HL-60/S4 (cell line): Measurements from ENCODE around the gene CYP4A22.
"Not testable (repeated sequence)": the region's sequence is repeated elsewhere in the genome, so short reads cannot be mapped to it uniquely, and the experiment has no call there.

Experiments used
- in situ Hi-C: fragments of 300-500 bp; cut with MboI; formaldehyde crosslinking; loops from 2 replicates; pipeline ENCODE4 v1.14.3; 2022; ENCODE audit warnings: low sequenced_read_pairs

The CYP4A22 gene, protein sequence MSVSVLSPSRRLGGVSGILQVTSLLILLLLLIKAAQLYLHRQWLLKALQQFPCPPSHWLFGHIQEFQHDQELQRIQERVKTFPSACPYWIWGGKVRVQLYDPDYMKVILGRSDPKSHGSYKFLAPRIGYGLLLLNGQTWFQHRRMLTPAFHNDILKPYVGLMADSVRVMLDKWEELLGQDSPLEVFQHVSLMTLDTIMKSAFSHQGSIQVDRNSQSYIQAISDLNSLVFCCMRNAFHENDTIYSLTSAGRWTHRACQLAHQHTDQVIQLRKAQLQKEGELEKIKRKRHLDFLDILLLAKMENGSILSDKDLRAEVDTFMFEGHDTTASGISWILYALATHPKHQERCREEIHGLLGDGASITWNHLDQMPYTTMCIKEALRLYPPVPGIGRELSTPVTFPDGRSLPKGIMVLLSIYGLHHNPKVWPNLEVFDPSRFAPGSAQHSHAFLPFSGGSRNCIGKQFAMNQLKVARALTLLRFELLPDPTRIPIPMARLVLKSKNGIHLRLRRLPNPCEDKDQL

DNA sequence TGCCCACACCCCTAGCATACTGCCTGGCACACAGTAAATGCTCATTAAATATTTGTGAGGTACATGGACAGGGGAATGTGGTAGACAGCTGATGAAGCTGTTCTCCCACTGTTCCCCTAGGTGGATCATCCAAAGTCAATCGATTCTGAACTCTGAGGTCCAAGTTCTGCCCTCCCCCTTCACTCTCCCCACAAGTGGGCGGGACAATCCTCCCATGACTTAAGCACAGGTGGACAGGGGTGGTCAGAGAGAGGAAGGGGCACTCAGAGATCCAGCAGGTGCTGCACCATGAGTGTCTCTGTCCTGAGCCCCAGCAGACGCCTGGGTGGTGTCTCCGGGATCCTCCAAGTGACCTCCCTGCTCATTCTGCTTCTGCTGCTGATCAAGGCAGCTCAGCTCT is at the start of gene CYP4A22:
Gene CYP4A22, plus strand, starts transcription at position 244 of the 400 bp plus-strand sequence. Its CDS starts 45 bp downstream, at position 289.
- in situ Hi-C loops: no loop called here

DNA sequence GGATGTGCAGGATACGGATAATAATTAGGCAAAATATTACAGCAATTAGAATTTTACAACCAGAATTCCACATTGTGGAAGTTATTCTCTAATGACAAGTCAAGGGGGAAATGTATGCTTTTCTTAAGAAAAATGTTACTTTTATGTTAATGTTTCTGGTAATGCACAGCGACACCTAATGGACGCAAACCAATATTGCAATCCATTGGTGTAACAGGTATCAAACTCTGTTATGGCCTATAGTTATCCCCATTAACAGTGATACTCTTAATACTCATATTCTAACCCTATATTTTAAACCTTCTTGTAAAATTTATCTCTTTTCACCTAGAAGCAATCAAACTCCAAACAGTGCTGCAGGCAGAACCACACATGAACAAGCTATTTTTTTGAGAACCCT is 47.9 kb upstream of the CYP4A22 start:
- in situ Hi-C loops: not testable (repeated sequence)

DNA sequence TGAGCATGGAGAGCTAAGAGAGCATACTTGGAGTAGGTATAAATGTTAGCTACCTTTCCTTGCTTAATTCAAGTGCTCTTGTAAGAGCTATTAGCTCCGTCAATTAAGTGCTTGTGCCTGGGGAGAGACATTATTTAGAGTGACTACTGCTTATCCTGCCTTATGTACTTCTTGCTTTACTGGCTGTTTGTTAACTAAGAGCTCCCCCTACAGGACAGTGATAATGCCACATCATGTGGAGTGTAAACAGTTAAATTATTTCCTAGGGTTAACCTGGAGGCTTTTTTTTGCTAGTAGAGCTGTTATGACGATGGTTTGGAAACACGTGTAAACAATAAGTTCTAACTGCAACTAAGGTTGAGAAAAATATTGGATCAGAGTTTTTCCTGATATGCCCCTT is 45.8 kb upstream of the CYP4A22 start:
- in situ Hi-C loops: not testable (repeated sequence)

DNA sequence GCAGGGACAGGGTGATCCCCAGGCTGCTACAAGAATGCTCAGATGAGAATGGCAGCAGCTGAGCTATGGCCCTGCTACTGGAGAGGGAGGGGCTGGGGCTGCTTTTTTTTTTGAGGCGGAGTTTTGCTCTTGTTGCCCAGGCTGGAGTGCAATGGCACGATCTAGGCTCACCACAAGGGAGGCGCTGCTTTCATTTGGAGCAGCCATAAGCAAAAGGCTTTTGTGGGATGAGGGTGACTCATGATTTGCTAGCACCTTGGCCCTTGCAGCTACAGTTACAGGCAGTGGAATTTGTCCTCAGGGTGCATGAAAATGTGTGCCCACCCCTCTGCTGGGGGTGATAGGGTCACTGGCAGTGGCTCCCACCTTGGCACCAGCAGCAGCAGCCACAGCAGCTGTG is 32.4 kb upstream of the CYP4A22 start:
- in situ Hi-C loops: no loop called here

DNA sequence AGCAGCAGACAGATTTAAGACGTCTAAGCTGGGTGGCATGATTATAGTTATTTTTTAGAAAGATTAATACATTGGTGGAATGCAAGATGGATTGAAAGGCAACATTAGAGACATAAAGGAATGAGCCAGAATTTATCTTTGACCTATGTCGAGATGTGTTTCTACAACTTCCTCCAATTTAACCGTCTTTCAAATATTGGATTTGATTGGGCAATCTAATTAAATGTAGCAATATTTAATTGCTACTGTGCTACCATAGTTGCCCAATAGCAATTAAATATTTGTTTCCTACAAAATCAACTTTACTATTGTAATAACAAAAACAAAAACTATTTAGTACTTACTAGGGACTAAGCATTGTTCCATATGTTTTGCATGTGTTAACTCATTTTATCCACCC is 30.4 kb upstream of the CYP4A22 start:
- in situ Hi-C loops: no loop called here

DNA sequence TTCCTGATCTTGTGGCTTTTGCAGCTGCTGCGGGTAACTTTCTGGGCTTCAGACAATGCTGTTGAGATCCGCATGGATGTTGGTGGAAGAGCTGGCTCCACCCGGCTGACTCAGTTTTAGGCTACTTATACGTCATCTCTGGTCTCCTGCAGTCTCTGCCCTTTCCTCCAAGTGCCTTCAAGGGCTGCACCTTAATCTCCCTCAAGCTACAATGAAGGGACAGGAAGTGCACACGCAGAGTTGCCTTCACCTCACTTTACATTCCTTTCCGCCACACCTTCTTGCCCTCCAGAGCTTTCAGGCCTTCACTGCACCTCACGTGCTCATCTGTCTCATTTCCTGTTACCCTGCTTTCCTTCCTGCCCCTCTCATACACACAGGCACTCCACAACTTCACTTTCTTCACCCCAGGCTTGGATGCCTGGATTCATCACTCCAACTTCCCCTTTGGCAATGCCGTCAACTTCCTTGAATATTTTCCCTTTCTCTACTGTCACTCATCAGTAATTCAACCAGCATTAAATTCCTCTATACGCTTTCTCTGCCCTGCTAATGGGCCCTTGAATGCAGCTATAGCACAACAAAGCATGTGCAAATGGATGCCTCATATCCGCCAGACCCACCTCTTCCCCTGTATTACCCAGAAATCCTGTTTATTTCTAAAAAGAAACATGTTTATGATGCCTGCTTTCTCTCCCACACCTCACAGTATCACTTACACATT is 29.2 kb upstream of the CYP4A22 start:
- in situ Hi-C loops: not testable (repeated sequence)

DNA sequence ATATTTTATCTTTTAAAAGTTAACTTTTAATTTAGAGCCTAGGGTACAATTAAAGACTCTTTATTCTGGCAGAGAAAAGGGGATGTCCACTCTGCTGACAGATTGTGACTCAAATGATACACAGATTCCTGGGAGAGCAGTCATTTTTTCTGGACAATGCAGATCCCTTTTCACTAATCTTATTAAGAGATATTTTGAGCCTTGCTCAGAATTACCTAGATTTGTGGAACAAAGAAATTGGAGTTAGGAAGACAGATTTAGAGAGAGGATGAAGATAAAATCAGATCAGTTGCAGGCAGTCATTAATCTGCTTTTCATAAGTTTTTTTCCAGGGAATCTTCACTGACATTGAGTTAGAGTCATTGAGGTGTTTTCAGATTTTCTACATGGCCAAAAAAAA is 27.8 kb upstream of the CYP4A22 start:
- in situ Hi-C loops: not testable (repeated sequence)

DNA sequence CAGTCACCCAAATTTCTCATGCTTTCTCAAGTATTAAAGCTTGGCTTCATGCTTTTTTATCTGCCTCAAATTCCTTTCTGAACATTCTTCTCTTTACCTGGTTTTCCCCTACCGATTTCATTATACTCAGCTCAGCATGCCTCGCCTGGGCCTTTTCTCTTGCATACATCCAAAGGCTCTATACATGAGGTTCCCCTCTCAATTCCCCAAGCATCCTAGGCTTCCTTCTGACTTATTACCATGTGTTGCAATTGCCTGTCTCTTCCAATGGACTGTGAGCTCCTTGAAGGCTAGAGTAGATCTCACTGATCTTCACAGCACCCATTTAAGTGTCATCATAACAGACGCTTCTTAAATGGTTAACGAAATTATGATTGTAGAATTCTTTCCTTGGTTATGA is 24.1 kb upstream of the CYP4A22 start:
- in situ Hi-C loops: no loop called here

DNA sequence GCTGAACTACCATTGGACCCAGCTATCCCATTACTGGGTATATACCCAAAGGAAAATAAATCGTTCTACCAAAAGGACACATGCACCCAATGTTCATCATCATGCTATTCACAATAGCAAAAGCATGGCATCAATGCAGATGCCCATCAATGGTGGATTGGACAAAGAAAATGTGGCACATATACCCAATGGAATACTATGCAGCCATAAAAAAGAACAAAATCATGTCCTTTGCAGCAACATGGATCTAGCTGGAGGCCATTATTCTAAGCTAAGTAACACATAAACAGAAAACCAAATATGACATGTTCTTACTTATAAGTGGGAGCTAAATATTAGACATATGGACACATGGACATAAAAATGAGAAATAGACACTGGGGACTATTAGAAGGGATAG is 16.2 kb upstream of the CYP4A22 start:
- in situ Hi-C loops: not testable (repeated sequence)

DNA sequence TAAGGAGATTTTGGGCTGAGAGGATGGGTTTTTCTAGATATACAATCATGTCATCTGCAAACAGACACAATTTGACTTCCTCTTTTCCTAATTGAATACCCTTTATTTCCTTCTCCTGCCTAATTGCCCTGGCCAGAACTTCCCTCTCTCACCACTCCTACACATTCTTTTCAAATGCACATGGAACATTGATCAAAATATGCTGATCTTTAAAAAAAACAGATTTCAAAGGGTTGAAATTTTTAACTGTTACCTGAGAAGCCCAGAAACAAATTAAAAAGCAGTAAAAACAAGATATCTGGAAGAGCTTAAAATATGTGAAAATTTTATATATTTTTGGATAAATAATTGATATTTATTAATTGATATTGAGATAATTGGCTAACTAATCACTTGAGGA is 12.4 kb upstream of the CYP4A22 start:
- in situ Hi-C loops: not testable (repeated sequence)

DNA sequence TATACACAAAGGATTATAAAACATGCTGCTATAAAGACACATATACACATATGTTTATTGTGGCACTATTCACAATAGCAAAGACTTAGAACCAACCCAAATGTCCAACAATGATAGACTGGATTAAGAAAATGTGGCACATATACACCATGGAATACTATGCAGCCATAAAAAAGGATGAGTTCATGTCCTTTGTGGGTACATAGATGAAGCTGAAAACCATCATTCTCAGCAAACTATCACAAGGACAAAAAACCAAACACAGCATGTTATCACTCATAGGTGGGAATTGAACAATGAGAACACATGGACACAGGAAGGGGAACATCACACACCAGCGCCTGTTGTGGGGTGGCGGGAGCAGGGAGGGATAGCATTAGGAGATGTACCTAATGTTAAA is 10.2 kb upstream of the CYP4A22 start:
- in situ Hi-C loops: not testable (repeated sequence)

DNA sequence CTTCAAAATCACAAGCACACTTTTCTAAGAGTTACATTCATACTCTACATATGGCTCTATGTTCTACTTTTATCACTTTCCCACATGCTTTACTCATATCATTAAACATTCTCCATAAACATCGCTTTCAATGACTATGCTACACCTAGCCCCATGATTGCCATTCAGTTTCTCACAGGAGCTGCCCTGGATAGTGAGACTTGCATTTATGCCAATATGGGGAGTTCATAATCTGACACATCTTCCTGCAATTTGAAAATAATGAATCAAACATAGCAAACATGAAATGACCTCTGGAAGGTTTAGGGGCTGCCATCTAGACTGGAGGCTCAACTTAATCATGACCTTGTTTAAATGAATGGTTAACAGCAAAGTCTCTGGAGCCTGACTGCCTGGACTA is 9.0 kb upstream of the CYP4A22 start:
- in situ Hi-C loops: no loop called here

DNA sequence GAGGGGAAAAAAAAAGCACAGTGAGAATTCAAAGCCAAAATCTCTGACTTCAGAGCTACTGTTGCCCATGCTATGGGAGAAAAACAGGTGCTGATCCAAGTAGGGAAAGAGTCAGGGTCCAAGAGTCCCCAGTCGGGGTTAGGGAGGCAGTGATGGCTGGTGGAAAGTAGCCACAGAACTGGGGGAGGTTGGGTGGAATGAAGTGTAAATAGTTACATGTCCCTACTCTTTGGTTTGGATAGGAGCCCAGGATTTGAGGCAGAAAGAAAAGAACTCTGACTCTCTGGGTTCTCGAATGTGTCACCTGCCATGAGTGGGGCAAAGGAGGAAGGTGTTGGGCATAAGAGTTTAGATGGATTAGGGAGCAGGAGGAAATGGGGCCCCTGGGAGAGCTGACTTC is 8.4 kb upstream of the CYP4A22 start:
- in situ Hi-C loops: not testable (repeated sequence)

DNA sequence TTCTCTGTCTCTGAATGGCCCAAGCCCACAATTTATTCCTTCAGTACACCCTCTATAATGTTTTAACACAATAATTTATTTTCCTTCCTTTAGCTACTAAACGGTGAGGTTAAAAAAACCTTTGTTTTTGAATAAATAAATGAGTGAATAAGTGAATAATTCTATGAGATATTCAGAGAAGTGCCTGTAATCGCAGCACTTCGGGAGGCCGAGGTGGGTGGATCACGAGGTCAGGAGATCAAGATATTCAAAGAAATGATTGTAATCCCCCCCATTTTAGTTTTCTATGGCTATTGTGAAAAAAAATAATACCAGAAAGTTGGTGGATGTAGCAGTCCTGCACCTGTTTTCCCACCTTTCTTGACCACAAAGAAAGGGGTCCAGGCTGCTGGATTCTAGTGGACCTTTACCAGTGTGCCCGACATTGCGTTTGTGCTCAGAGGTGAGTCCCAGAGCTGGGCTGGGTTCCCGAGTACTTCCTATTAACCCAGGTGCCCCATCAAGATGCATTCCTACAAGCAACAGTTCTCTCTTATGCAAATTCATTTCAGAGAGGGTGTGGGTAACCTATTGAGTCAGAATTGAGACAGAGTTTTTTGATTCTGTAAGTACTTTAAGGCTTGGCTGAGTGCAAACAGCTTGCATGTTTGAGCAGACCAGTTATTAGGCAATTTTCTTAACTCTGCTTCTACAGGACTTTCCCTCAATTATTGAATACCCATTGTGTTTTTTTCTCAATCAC is 7.6 kb upstream of the CYP4A22 start:
- in situ Hi-C loops: not testable (repeated sequence)

DNA sequence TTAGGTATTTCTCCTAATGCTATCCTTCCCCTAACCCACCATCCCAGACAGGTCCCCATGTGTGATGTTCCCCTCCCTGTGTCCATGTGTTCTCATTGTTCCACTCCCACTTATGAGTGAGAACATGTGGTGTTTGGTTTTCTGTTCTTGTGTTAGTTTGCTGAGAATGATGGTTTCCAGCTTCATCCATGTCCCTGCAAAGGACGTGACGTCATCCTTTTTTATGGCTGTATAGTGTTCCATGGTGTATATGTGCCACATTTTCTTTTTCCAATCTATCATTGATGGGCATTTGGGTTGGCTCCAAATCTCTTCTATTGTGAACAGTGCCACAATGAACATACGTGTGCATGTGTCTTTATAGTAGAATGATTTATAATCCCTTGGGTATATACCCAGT is 4.6 kb upstream of the CYP4A22 start:
- in situ Hi-C loops: not testable (repeated sequence)

DNA sequence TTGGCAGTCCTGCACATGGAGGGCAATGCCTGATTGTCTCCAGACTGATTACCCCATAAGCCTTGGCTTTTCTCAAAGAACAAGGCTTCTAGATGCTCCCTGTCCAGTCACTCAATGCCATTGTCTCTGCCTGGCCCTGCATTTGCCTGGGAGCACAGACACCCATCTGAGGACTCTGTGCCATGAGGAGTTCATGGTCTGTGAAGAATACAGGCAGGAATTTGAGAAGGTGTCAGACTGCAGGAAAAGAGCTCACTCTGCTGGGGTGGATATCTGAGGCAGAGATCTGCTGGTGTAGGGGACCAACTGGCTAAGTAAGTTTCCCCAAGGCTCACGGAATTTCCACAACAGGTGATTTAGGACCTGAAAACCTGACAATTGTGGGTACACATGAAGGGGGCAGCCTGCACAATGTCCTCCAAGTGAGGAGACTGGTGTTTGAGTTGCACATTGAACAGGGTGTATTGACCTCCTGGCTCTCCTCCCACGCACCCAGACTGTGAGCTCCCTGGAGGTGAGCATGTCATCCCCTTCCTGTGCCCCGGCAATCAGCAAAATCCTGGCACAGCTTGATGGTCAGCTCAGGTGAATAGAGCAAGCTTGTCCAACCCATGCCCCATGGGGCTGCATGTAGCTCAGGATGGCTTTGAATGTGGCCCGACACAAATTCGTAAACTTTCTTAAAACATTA is 829 bp downstream of the CYP4A22 start:
- in situ Hi-C loops: no loop called here

DNA sequence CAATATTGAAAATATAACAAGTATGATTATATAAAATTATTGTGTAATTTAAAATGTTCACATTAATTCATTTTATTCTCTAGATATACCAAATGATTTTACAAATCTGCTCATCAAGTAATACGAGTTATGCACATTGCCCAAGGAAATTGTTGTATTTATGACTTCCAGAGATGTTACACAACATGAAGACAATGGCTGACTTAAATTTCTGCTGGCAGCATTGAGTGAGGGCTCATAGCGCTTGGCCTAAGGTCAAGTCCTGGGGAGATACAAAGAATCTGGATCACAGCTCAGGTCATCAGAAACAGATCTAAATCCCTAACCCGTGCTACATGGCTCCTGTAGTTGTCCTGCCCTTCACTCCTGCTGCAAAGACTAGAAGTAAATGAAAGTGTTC is 3.1 kb downstream of the CYP4A22 start:
- in situ Hi-C loops: not testable (repeated sequence)

DNA sequence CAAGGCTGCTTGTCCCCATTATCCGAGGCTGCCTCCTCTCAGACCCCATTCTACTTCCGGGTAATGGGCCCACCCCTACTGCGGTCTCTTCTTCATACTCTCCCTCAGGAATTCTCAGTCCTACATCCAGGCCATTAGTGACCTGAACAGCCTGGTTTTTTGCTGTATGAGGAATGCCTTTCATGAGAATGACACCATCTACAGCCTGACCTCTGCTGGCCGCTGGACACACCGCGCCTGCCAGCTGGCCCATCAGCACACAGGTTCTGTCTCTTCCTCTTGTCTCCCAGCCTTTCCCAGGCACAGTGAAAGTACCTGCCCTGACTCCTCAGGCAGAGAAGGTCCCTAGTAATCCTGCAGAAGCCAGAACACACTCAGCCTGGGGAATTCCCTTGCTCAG is 6.4 kb downstream of the CYP4A22 start:
- in situ Hi-C loops: not testable (repeated sequence)

DNA sequence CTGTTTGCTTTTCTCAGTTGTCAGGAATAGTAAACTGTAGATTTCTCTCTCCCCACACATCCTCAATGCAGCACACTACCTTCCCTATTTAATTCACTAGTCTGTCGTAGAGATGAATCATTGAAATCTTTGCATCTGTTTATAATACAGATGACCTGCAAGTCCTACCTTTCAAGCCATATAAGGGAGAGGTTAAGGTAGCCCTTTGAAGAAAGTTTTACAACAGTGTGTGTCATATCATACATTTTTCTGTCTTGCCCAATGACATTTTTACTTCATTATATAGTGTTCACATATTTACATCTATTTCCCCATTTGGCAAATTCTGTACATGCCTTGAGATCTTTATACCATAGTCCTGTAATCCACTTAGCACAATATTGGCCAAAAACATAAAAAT is 9.3 kb downstream of the CYP4A22 start:
- in situ Hi-C loops: not testable (repeated sequence)

DNA sequence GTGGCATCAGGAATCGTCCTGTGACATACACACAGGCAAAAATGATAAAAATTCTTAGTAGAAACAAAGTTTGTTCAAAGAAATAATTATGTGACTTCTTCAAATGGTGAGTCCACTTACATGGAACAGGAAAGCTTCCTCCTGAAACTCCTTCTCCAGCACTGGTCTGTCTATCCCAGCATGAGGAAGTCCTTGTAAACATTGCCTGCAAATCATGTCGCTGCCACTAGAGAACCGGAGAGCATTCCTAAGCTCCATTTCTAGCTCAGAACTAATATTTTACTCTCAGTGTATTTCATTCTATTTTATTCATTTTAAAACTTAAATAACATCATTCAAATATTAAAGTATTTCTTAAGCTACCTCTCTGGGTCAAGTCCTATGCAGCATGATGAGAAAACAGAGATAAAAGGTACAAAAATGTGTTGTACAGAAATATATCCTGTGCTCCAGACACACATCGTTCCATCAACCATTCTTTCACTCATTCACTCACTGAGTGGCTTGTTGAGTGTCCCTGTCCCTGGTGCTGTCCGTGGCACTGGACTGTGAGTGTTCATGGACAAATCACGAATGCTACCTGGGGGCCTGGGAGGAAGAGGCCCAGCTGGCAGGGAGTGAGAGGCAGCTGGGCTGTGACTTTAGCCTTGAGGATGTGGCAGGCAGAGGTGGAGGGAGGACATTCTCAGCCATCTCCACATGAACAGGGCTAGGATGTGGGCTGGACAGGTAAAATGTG is 10.0 kb downstream of the CYP4A22 start:
- in situ Hi-C loops: no loop called here
